Lung (tissue), 12 donors: ENCODE data around the gene COX6A1. TPM values are rescaled to one million over a fixed set of nuclear protein-coding genes. Genes with fewer than 3 reads are reported as not detected.

Experiments used
- ATAC-seq: fragments of 200-7000 bp; cut with Tn5 transposase; one replicate; pipeline ENCODE4 v1.9.1; 2020; ENCODE audit warnings: moderate number of reproducible peaks; ENCODE audit not compliant: insufficient read depth, low FRiP score
- DNase-seq, 3 donors: peaks; one replicate each; pipeline ENCODE4 v3.0.0-alpha.2; 2013 to 2017
- H3K27ac ChIP-seq, 2 donors: one replicate each; pipeline ENCODE4 v1.5.1; 2013; ENCODE audit warnings: mild to moderate bottlenecking in 2 of 2, moderate library complexity in 2 of 2, control low read depth in 1 of 2, inconsistent platforms in 1 of 2, low read depth in 1 of 2, low read length in 1 of 2
- H3K27me3 ChIP-seq, 3 donors: one replicate each; pipeline ENCODE4 v1.5.1; 2013; ENCODE audit warnings: low read length in 2 of 3; ENCODE audit not compliant: control insufficient read depth in 3 of 3, insufficient read depth in 3 of 3
- H3K36me3 ChIP-seq, 4 donors: one replicate each; pipeline ENCODE4 v1.5.1; 2013; ENCODE audit warnings: low read length in 4 of 4, mild to moderate bottlenecking in 1 of 4, moderate library complexity in 1 of 4; ENCODE audit not compliant: control insufficient read depth in 4 of 4, insufficient read depth in 4 of 4
- H3K4me1 ChIP-seq, 5 donors: one replicate each; pipeline ENCODE4 v1.5.1; 2013; ENCODE audit warnings: low read length in 5 of 5, mild to moderate bottlenecking in 2 of 5, moderate library complexity in 1 of 5; ENCODE audit not compliant: control insufficient read depth in 5 of 5, insufficient read depth in 5 of 5
- H3K4me3 ChIP-seq: one replicate; pipeline ENCODE4 v1.5.1; 2013; ENCODE audit warnings: mild to moderate bottlenecking, control low read depth, moderate library complexity
- H3K9ac ChIP-seq, 2 donors: one replicate each; pipeline ENCODE4 v1.5.1; 2013; ENCODE audit warnings: low read length in 2 of 2, control low read depth in 1 of 2; ENCODE audit not compliant: insufficient read depth in 1 of 2
- H3K9me3 ChIP-seq, 4 donors: one replicate each; pipeline ENCODE4 v1.5.1; 2013; ENCODE audit warnings: low read length in 3 of 4, mild to moderate bottlenecking in 1 of 4, moderate library complexity in 1 of 4; ENCODE audit not compliant: control insufficient read depth in 4 of 4, insufficient read depth in 3 of 4
- CTCF ChIP-seq: IDR thresholded peaks from 2 replicates; pipeline ENCODE4 v1.5.1; 2012; ENCODE audit warnings: mild to moderate bottlenecking; ENCODE audit errors: control extremely low read depth, extremely low read depth
- WGBS, 2 donors: extraction: QIAGEN DNeasy Blood & Tissue Kit; methylation state at CpG; one replicate each; pipeline ENCODE4 v1.1.7; 2013; 5-methylcytosine and 5-hydroxymethylcytosine counted together
- polyA plus RNA-seq, 2 donors: library from polyadenylated mRNA; stranded (reverse); fragments of 200-250 nt; gene quantifications; one replicate each; pipeline ENCODE4 v1.2.1, GENCODE V29; 2013
- total RNA-seq, 2 donors: library from RNA; depleted of rRNA in 1 of 2; stranded (reverse); fragments of >200 nt in 1 of 2; gene quantifications; one replicate each; pipeline ENCODE4 v1.2.1, GENCODE V29; 2014 to 2021
- donor health status: control.
- donor health status: control.
- donor health status: Bipolar disorder and iron deficiency.
- donor health status: healthy.
- donor health status: DM: yes; HTN: yes; CAD: no.

Gene COX6A1
- total and polyA plus RNA-seq, 4 donors = 211 to 1,397 (median 525) TPM

- H3K27ac ChIP-seq = peak overlapping the region; percentile 85 to 92
- H3K36me3 ChIP-seq = peaks cover 13 to 23% (median 16%) of the 10 kb centered on the region in 4 donors
- peaks cover 0 to 19% (median 5%) of the 10 kb centered on the region in 5 donors for H3K4me1 ChIP-seq
- peak; percentile 21 for ATAC-seq
- no peaks in the 10 kb centered on the region for H3K9me3 ChIP-seq
- no peaks in the 10 kb centered on the region for H3K27me3 ChIP-seq
- DNase-seq = peak in 2 of 3 donors; percentile 69 to 70
- H3K9ac ChIP-seq = peak overlapping the region; percentile 72 to 92
- H3K4me3 ChIP-seq = peak overlapping the region; percentile 65
- TF ChIP-seq CTCF = no peak
- 1% methylated on average over 48 to 57 of the region's 57 CpGs for WGBS, 2 donors
These were observed 31.0 kb downstream of the COX6A1 start for GRCh38 chr12:120468821-120469449.

- peaks cover 9 to 17% (median 11%) of the 10 kb centered on the region in 4 donors for H3K36me3 ChIP-seq
- TF ChIP-seq CTCF = peak; percentile 67
- WGBS, 2 donors = 0% methylated on average over 79 to 88 of the region's 88 CpGs
- H3K9me3 ChIP-seq = no peaks in the 10 kb centered on the region
- ATAC-seq (peak; percentile 96), DNase-seq (peak; percentile 96 to 99 (median 97))
- H3K4me1 ChIP-seq = peaks cover 0 to 19% (median 5%) of the 10 kb centered on the region in 5 donors
- H3K27ac ChIP-seq = peak within 1 kb of the TSS; percentile 85 to 92
- H3K4me3 ChIP-seq = peak within 1 kb of the TSS; percentile 65
- H3K27me3 ChIP-seq = no peaks in the 10 kb centered on the region
- H3K9ac ChIP-seq = peak within 1 kb of the TSS; percentile 80 to 92
These were observed 31.7 kb downstream of the COX6A1 start, which contains the start of gene SRSF9 for GRCh38 chr12:120469450-120470149. SRSF9 (minus strand) TSS chr12:120469748; CDS start chr12:120469609, 139 bp downstream.

- peaks cover 3 to 10% (median 8%) of the 10 kb centered on the region in 4 donors for H3K36me3 ChIP-seq
- 70 to 73% methylated on average over 26 of the region's 26 CpGs for WGBS, 2 donors
- H3K9me3 ChIP-seq = no peaks in the 10 kb centered on the region
- H3K4me1 ChIP-seq = peaks cover 0 to 19% (median 5%) of the 10 kb centered on the region in 5 donors
- DNase-seq (peak in 2 of 3 donors; percentile 35 to 46), ATAC-seq (no peak)
- peak overlapping the region; percentile 65 for H3K4me3 ChIP-seq
- H3K9ac ChIP-seq = peak overlapping the region; percentile 71 to 80
- TF ChIP-seq CTCF = no peak
- no peaks in the 10 kb centered on the region for H3K27me3 ChIP-seq
- peak overlapping the region in 1 of 2 donors; percentile 92 for H3K27ac ChIP-seq
These were observed 32.4 kb downstream of the COX6A1 start for GRCh38 chr12:120470150-120470784.
